Measurements from ENCODE around the gene NDRG2. TPM values are rescaled to one million over a fixed set of nuclear protein-coding genes. Genes with fewer than 3 reads are reported as not detected.
A peak's percentile ranks its signal among the peaks of the same experiment; 100 is the strongest.
"Not testable (repeated sequence)": the region's sequence is repeated elsewhere in the genome, so short reads cannot be mapped to it uniquely, and the experiment has no call there.

Gene NDRG2
- polyA plus RNA-seq, 2 donors: 131 to 252 TPM

DNA sequence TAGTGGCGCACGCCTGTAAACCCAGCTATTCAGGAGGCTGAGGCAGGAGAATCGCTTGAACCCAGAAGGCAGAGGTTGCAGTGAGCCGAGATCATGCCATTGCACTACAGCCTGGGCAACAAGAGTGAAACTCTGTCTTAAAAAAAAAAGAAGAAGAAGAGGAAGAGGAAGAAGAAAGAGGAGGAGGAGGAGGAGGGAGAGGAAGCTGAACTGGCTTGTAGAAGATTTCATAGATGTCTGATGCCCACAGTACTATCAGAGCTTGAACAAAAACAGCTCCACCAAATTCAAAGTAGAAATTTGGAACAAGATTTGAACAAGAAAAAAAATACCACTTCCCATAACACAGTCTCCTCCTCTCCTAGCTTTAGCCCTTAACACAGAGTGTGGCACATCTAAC, 39.2 kb downstream of the NDRG2 start:
- H3K27ac ChIP-seq (ENCODE audit: low read depth in 2 of 2, low read length in 1 of 2); H3K4me3 ChIP-seq (ENCODE audit: low read depth in 1 of 2, low read length in 2 of 2); H3K9me3 ChIP-seq (ENCODE audit: control insufficient read depth in 2 of 2, insufficient read depth in 1 of 2, low read depth in 1 of 2, low read length in 1 of 2); H3K4me1 ChIP-seq (ENCODE audit: control insufficient read depth in 2 of 2, insufficient read depth in 2 of 2, low read length in 1 of 2); H3K36me3 ChIP-seq (ENCODE audit: control insufficient read depth in 2 of 2, insufficient read depth in 2 of 2, low read length in 1 of 2); H3K27me3 ChIP-seq (ENCODE audit: control insufficient read depth in 1 of 2, insufficient read depth in 2 of 2, low read length in 2 of 2): not testable (repeated sequence)
- 90 to 94% methylated on average over 4 of the region's 4 CpGs for WGBS, 2 donors

- no peak overlapping the region for H3K27ac ChIP-seq (ENCODE audit: low read depth in 2 of 2, low read length in 1 of 2)
- H3K9me3 ChIP-seq (ENCODE audit: control insufficient read depth in 2 of 2, insufficient read depth in 1 of 2, low read depth in 1 of 2, low read length in 1 of 2): no peaks in the 10 kb centered on the region
- no peaks in the 10 kb centered on the region for H3K27me3 ChIP-seq (ENCODE audit: control insufficient read depth in 1 of 2, insufficient read depth in 2 of 2, low read length in 2 of 2)
- H3K4me3 ChIP-seq (ENCODE audit: low read depth in 1 of 2, low read length in 2 of 2): no peak overlapping the region
- H3K4me1 ChIP-seq (ENCODE audit: control insufficient read depth in 2 of 2, insufficient read depth in 2 of 2, low read length in 1 of 2): no peaks in the 10 kb centered on the region
- WGBS, 2 donors: 67 to 71% methylated on average over 2 of the region's 2 CpGs
- no peaks in the 10 kb centered on the region for H3K36me3 ChIP-seq (ENCODE audit: control insufficient read depth in 2 of 2, insufficient read depth in 2 of 2, low read length in 1 of 2)
Measured at GRCh38 chr14:20982646-20983369, 42.1 kb downstream of the NDRG2 start.

DNA sequence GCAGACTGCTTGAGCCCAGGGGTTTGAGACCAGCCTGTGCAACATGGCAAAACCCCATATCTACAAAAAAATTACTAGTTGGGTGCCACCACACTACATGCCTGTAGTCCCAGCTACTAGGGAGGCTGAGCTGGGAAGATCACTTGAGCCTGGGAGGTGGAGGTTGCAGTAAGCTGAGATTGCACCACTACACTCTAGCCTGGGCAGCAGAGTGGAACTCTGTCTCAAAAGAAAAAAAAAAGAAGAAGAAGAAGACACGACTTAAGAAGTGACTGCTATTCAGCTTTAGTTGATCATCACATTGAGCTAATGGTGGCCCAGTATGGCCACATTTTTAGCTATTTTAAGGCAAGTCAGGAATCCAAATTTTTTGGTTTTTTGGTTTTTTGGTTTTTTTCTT, 44.0 kb downstream of the NDRG2 start:
- 75 to 81% methylated on average over 1 of the region's 1 CpG for WGBS, 2 donors
- H3K27ac ChIP-seq (ENCODE audit: low read depth in 2 of 2, low read length in 1 of 2): no peak overlapping the region
- no peak overlapping the region for H3K4me3 ChIP-seq (ENCODE audit: low read depth in 1 of 2, low read length in 2 of 2)
- no peaks in the 10 kb centered on the region for H3K36me3 ChIP-seq (ENCODE audit: control insufficient read depth in 2 of 2, insufficient read depth in 2 of 2, low read length in 1 of 2)
- no peaks in the 10 kb centered on the region for H3K9me3 ChIP-seq (ENCODE audit: control insufficient read depth in 2 of 2, insufficient read depth in 1 of 2, low read depth in 1 of 2, low read length in 1 of 2)
- H3K4me1 ChIP-seq (ENCODE audit: control insufficient read depth in 2 of 2, insufficient read depth in 2 of 2, low read length in 1 of 2): no peaks in the 10 kb centered on the region
- H3K27me3 ChIP-seq (ENCODE audit: control insufficient read depth in 1 of 2, insufficient read depth in 2 of 2, low read length in 2 of 2): no peaks in the 10 kb centered on the region

DNA sequence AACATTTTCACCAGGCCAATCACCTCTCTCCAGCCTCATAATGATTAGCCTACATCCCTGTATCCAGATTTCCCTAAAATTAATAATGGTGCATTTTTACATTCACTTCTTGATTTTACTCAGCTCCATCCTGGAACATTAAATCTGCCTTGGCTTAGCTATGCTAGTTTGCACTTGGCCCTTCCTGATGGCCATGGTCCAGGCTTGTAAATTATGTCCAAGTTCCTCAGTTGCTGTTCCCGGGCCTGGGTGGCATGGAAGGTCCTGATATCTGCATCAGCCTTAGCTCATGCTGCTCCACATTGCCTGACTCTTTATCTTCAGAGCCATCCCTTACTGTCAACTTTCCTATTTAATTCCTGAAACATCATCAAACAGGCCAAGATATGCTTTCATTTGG, 46.2 kb downstream of the NDRG2 start:
- Histone ChIP-seq H3K27me3 (ENCODE audit: control insufficient read depth in 1 of 2, insufficient read depth in 2 of 2, low read length in 2 of 2) (no peaks in the 10 kb centered on the region), H3K27ac (ENCODE audit: low read depth in 2 of 2, low read length in 1 of 2) (no peak overlapping the region), H3K4me1 (ENCODE audit: control insufficient read depth in 2 of 2, insufficient read depth in 2 of 2, low read length in 1 of 2) (no peaks in the 10 kb centered on the region), H3K9me3 (ENCODE audit: control insufficient read depth in 2 of 2, insufficient read depth in 1 of 2, low read depth in 1 of 2, low read length in 1 of 2) (no peaks in the 10 kb centered on the region), H3K4me3 (ENCODE audit: low read depth in 1 of 2, low read length in 2 of 2) (no peak overlapping the region), H3K36me3 (ENCODE audit: control insufficient read depth in 2 of 2, insufficient read depth in 2 of 2, low read length in 1 of 2) (no peaks in the 10 kb centered on the region)
- WGBS, 2 donors: 53 to 66% methylated on average over 1 of the region's 1 CpG

DNA sequence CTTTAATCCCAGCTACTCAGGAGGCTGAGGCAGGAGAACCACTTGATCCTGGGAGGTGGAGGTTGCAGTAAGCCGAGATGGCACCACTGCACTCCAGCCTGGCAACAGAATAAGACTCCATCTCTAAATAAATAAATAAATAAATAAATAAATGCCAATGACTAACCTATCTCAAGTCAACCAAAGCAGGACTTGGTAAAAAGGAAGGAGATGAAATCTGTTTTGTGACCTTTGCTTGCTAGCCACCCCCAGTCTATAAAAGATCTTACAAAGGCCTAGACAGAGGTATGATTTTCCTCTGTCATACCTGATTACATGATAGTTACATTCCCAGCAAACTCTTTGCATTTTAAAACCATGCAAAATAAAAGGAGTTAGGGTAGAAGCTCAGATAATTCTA, 48.6 kb downstream of the NDRG2 start:
- WGBS, 2 donors: 94% methylated on average over 1 of the region's 1 CpG
- Histone ChIP-seq H3K27me3 (ENCODE audit: control insufficient read depth in 1 of 2, insufficient read depth in 2 of 2, low read length in 2 of 2) (no peaks in the 10 kb centered on the region), H3K36me3 (ENCODE audit: control insufficient read depth in 2 of 2, insufficient read depth in 2 of 2, low read length in 1 of 2) (no peaks in the 10 kb centered on the region), H3K4me1 (ENCODE audit: control insufficient read depth in 2 of 2, insufficient read depth in 2 of 2, low read length in 1 of 2) (peaks cover 0 to 2% of the 10 kb centered on the region in 2 donors), H3K9me3 (ENCODE audit: control insufficient read depth in 2 of 2, insufficient read depth in 1 of 2, low read depth in 1 of 2, low read length in 1 of 2) (no peaks in the 10 kb centered on the region), H3K4me3 (ENCODE audit: low read depth in 1 of 2, low read length in 2 of 2) (no peak overlapping the region), H3K27ac (ENCODE audit: low read depth in 2 of 2, low read length in 1 of 2) (no peak overlapping the region)

DNA sequence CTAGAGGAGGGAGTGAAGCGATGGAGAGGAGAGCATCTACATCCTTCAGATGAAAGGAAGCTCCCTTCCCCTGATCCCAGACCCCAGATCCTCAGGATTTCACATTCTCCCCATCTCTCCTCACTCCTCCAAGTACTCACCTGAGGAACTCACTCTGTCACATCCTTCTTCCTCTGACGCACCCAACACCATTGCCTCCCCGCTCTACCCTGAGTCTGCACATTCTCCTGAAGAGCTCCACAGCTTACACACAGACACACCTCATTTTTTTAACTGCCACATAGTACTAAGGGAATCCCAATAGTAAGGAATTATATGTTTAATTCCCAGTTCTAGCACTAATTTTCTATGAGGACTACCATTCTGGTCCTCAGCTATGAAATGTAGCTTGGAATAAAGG, 51.4 kb downstream of the NDRG2 start:
- peaks cover 2% of the 10 kb centered on the region in 2 donors for H3K4me1 ChIP-seq (ENCODE audit: control insufficient read depth in 2 of 2, insufficient read depth in 2 of 2, low read length in 1 of 2)
- 93 to 96% methylated on average over 3 of the region's 3 CpGs for WGBS, 2 donors
- no peak overlapping the region for H3K27ac ChIP-seq (ENCODE audit: low read depth in 2 of 2, low read length in 1 of 2)
- H3K36me3 ChIP-seq (ENCODE audit: control insufficient read depth in 2 of 2, insufficient read depth in 2 of 2, low read length in 1 of 2): no peaks in the 10 kb centered on the region
- no peaks in the 10 kb centered on the region for H3K9me3 ChIP-seq (ENCODE audit: control insufficient read depth in 2 of 2, insufficient read depth in 1 of 2, low read depth in 1 of 2, low read length in 1 of 2)
- H3K27me3 ChIP-seq (ENCODE audit: control insufficient read depth in 1 of 2, insufficient read depth in 2 of 2, low read length in 2 of 2): no peaks in the 10 kb centered on the region
- no peak overlapping the region for H3K4me3 ChIP-seq (ENCODE audit: low read depth in 1 of 2, low read length in 2 of 2)

- H3K4me3 ChIP-seq (ENCODE audit: low read depth in 1 of 2, low read length in 2 of 2): no peak overlapping the region
- 13 to 19% methylated on average over 8 of the region's 8 CpGs for WGBS, 2 donors
Measured at GRCh38 chr14:20971705-20972021, 53.2 kb downstream of the NDRG2 start.

DNA sequence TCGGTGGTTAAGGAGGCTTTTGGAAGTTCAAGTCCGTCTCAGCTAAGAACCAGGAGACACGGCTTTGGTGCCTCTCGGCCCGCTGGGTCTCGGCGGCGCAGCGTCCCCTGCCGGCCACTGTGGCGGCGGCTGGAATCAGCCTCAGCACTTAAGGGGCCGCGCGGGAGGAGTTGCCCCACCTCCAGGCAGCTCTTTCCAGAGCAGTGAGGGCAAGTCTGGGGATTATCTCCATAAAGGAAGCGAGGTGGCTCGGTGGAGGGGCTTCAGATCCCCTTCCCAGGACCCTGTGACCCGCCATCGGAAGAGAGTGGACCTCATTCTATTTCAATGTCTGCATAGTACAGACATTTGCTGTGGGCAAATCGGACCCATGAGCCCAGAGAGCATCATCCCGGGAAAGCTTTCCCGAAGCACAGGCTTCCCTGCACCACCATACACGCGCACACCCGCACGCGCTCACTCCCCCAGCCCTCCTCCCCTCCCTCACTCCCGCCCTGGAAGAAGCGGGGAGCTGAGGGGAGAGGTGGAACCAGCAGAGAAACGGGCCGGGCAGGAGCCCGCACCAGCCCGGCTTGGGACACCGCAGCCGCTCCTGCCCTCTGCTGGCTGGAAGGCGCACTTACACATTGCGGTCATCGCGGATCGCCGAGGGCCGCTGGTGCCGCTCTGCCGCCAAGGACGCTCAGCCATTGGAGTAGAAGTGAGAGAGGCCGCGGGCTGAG, 53.7 kb downstream of the NDRG2 start:
- peak overlapping the region; percentile 55 to 58 for H3K4me3 ChIP-seq (ENCODE audit: low read depth in 1 of 2, low read length in 2 of 2)

More at GRCh38 chr14:20971705-20972021, 53.2 kb downstream of the NDRG2 start:
- Histone ChIP-seq H3K27ac (ENCODE audit: low read depth in 2 of 2, low read length in 1 of 2) (no peak overlapping the region), H3K9me3 (ENCODE audit: control insufficient read depth in 2 of 2, insufficient read depth in 1 of 2, low read depth in 1 of 2, low read length in 1 of 2) (no peaks in the 10 kb centered on the region), H3K36me3 (ENCODE audit: control insufficient read depth in 2 of 2, insufficient read depth in 2 of 2, low read length in 1 of 2) (no peaks in the 10 kb centered on the region), H3K27me3 (ENCODE audit: control insufficient read depth in 1 of 2, insufficient read depth in 2 of 2, low read length in 2 of 2) (peaks cover 0 to 3% of the 10 kb centered on the region in 2 donors), H3K4me1 (ENCODE audit: control insufficient read depth in 2 of 2, insufficient read depth in 2 of 2, low read length in 1 of 2) (peaks cover 2% of the 10 kb centered on the region in 2 donors)

DNA sequence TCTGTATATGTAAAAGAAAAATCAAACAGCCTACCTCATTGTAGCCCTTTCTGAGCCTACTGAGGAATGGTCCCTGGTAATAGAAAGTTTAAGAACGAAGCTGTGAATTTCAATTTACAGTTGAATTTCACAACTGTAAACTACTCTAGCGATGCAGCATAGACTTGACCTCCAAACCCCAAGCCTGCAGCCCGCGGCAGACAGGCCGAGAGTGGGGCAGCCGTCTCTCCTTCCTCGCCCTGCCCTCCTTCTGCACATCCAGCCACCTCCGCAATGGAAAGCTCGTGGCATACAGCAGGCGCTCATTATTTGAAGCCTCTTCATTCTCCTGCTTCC, 54.2 kb downstream of the NDRG2 start:
- H3K9me3 ChIP-seq (ENCODE audit: control insufficient read depth in 2 of 2, insufficient read depth in 1 of 2, low read depth in 1 of 2, low read length in 1 of 2): no peaks in the 10 kb centered on the region
- H3K4me1 ChIP-seq (ENCODE audit: control insufficient read depth in 2 of 2, insufficient read depth in 2 of 2, low read length in 1 of 2): peaks cover 2% of the 10 kb centered on the region in 2 donors
- no peaks in the 10 kb centered on the region for H3K36me3 ChIP-seq (ENCODE audit: control insufficient read depth in 2 of 2, insufficient read depth in 2 of 2, low read length in 1 of 2)
- 23 to 24% methylated on average over 10 of the region's 10 CpGs for WGBS, 2 donors
- peak overlapping the region in 1 of 2 donors; percentile 24 for H3K27ac ChIP-seq (ENCODE audit: low read depth in 2 of 2, low read length in 1 of 2)
- H3K4me3 ChIP-seq (ENCODE audit: low read depth in 1 of 2, low read length in 2 of 2): peak overlapping the region; percentile 55 to 58
- H3K27me3 ChIP-seq (ENCODE audit: control insufficient read depth in 1 of 2, insufficient read depth in 2 of 2, low read length in 2 of 2): peaks cover 0 to 3% of the 10 kb centered on the region in 2 donors

More for the DNA sequence above, 53.7 kb downstream of the NDRG2 start:
- Histone ChIP-seq H3K27ac (ENCODE audit: low read depth in 2 of 2, low read length in 1 of 2) (peak overlapping the region in 1 of 2 donors; percentile 24), H3K36me3 (ENCODE audit: control insufficient read depth in 2 of 2, insufficient read depth in 2 of 2, low read length in 1 of 2) (no peaks in the 10 kb centered on the region), H3K4me1 (ENCODE audit: control insufficient read depth in 2 of 2, insufficient read depth in 2 of 2, low read length in 1 of 2) (peaks cover 2% of the 10 kb centered on the region in 2 donors), H3K27me3 (ENCODE audit: control insufficient read depth in 1 of 2, insufficient read depth in 2 of 2, low read length in 2 of 2) (peaks cover 0 to 3% of the 10 kb centered on the region in 2 donors), H3K9me3 (ENCODE audit: control insufficient read depth in 2 of 2, insufficient read depth in 1 of 2, low read depth in 1 of 2, low read length in 1 of 2) (no peaks in the 10 kb centered on the region)
- WGBS, 2 donors: 0% methylated on average over 47 of the region's 47 CpGs

- Histone ChIP-seq H3K27ac (ENCODE audit: low read depth in 2 of 2, low read length in 1 of 2) (no peak overlapping the region), H3K36me3 (ENCODE audit: control insufficient read depth in 2 of 2, insufficient read depth in 2 of 2, low read length in 1 of 2) (no peaks in the 10 kb centered on the region), H3K4me1 (ENCODE audit: control insufficient read depth in 2 of 2, insufficient read depth in 2 of 2, low read length in 1 of 2) (peaks cover 2% of the 10 kb centered on the region in 2 donors), H3K27me3 (ENCODE audit: control insufficient read depth in 1 of 2, insufficient read depth in 2 of 2, low read length in 2 of 2) (peaks cover 0 to 3% of the 10 kb centered on the region in 2 donors), H3K4me3 (ENCODE audit: low read depth in 1 of 2, low read length in 2 of 2) (no peak overlapping the region), H3K9me3 (ENCODE audit: control insufficient read depth in 2 of 2, insufficient read depth in 1 of 2, low read depth in 1 of 2, low read length in 1 of 2) (no peaks in the 10 kb centered on the region)
- WGBS, 2 donors: 53 to 75% methylated on average over 3 of the region's 3 CpGs
Measured at GRCh38 chr14:20969336-20969735, 55.5 kb downstream of the NDRG2 start.

All from esophagus (tissue), 2 donors.